IPS-20b (cell line): ENCODE measurements around the gene KCNQ1.

ENCODE experiments used
- H3K27ac ChIP-seq: one replicate; pipeline ENCODE4 v1.5.1; 2013; ENCODE audit warnings: low read length
- H3K27me3 ChIP-seq: 2 replicates; pipeline ENCODE4 v1.6.1; 2013; ENCODE audit warnings: mild to moderate bottlenecking, low read length, inconsistent platforms; ENCODE audit not compliant: insufficient read depth
- H3K36me3 ChIP-seq: 2 replicates; pipeline ENCODE4 v1.6.1; 2013; ENCODE audit warnings: low read depth, mild to moderate bottlenecking, inconsistent platforms, low read length, moderate library complexity; ENCODE audit not compliant: insufficient read depth
- H3K4me1 ChIP-seq: 2 replicates; pipeline ENCODE4 v1.6.1; 2013; ENCODE audit warnings: mild to moderate bottlenecking, control low read depth, inconsistent platforms, low read length, moderate library complexity; ENCODE audit not compliant: insufficient read depth
- H3K4me3 ChIP-seq: 2 replicates; pipeline ENCODE4 v1.5.1; 2013; ENCODE audit warnings: mild to moderate bottlenecking, low read length, inconsistent platforms
- H3K9ac ChIP-seq: 2 replicates; pipeline ENCODE4 v1.6.1; 2013; ENCODE audit warnings: low read depth, mild to moderate bottlenecking, inconsistent platforms, low read length, moderate library complexity
- H3K9me3 ChIP-seq: 2 replicates; pipeline ENCODE4 v1.6.1; 2013; ENCODE audit warnings: mild to moderate bottlenecking, low read depth, low read length, inconsistent platforms; ENCODE audit not compliant: insufficient read depth

KCNQ1 gene

GRCh38 chr11:2558397-2558796 is 113.6 kb downstream of the KCNQ1 start:
- H3K9me3 ChIP-seq: peaks cover 4% of the 10 kb centered on the region
- H3K36me3 ChIP-seq: no peaks in the 10 kb centered on the region
- H3K4me3 ChIP-seq: no peak overlapping the region
- H3K27me3 ChIP-seq: peaks cover 67% of the 10 kb centered on the region
- no peak overlapping the region for H3K27ac ChIP-seq
- H3K9ac ChIP-seq: no peak overlapping the region
- H3K4me1 ChIP-seq: no peaks in the 10 kb centered on the region

DNA sequence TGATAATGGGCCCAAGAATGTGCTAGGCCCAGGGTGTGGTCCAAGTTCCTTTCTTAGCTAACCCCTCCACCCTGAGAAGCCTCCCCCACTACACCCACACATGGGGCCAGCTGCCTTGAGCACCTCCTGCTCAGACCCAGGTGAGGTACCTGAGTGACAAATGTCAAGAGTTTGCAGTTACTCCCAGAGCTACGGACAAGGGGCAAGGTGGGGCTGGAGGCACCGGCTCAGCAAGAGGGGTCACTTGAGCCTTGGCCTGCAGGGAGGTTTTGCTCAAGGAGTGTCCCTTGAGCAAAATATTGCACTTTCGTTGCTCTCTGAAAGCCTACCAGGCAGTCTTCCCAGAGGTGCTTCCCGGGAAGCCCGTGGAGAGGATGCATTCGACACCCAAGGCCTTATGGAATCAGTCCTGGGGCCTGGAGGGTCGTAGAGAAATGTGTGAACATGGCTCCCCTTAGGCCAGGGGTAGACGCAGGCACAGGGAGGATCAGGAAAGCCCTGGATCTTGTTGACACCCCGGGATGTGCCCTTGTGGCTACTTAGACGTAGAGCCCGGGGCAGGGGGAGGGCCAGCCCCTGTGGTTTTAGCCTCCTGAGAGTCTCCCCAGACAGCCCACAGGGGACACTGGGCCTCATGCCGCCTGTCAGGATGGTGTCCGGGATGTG is 114.2 kb downstream of the KCNQ1 start:
- Histone ChIP-seq H3K9ac (no peak overlapping the region), H3K36me3 (no peaks in the 10 kb centered on the region), H3K27ac (no peak overlapping the region), H3K27me3 (peaks cover 70% of the 10 kb centered on the region), H3K4me1 (no peaks in the 10 kb centered on the region), H3K4me3 (no peak overlapping the region), H3K9me3 (peaks cover 4% of the 10 kb centered on the region)

GRCh38 chr11:2559527-2560311 is 114.9 kb downstream of the KCNQ1 start:
- peaks cover 70% of the 10 kb centered on the region for H3K27me3 ChIP-seq
- H3K4me1 ChIP-seq: no peaks in the 10 kb centered on the region
- no peak overlapping the region for H3K4me3 ChIP-seq
- no peak overlapping the region for H3K27ac ChIP-seq
- H3K9me3 ChIP-seq: peaks cover 4% of the 10 kb centered on the region
- H3K9ac ChIP-seq: no peak overlapping the region
- H3K36me3 ChIP-seq: no peaks in the 10 kb centered on the region

GRCh38 chr11:2561696-2562581 is 117.1 kb downstream of the KCNQ1 start:
- Histone ChIP-seq H3K4me1 (no peaks in the 10 kb centered on the region), H3K4me3 (no peak overlapping the region), H3K27me3 (peaks cover 70% of the 10 kb centered on the region; the same call in 1 of the 2 replicates), H3K9ac (no peak overlapping the region), H3K27ac (no peak overlapping the region), H3K36me3 (no peaks in the 10 kb centered on the region), H3K9me3 (peaks cover 4% of the 10 kb centered on the region)

GRCh38 chr11:2562890-2563212 is 118.0 kb downstream of the KCNQ1 start:
- Histone ChIP-seq H3K9ac (no peak overlapping the region), H3K27me3 (peaks cover 70% of the 10 kb centered on the region)

GRCh38 chr11:2563213-2564007 is 118.6 kb downstream of the KCNQ1 start:
- no peak overlapping the region for H3K4me3 ChIP-seq
- no peak overlapping the region for H3K27ac ChIP-seq
- peaks cover 64% of the 10 kb centered on the region for H3K27me3 ChIP-seq

More at GRCh38 chr11:2562890-2563212, 118.0 kb downstream of the KCNQ1 start:
- Histone ChIP-seq H3K4me1 (no peaks in the 10 kb centered on the region), H3K36me3 (no peaks in the 10 kb centered on the region), H3K27ac (no peak overlapping the region), H3K9me3 (no peaks in the 10 kb centered on the region), H3K4me3 (no peak overlapping the region)

DNA sequence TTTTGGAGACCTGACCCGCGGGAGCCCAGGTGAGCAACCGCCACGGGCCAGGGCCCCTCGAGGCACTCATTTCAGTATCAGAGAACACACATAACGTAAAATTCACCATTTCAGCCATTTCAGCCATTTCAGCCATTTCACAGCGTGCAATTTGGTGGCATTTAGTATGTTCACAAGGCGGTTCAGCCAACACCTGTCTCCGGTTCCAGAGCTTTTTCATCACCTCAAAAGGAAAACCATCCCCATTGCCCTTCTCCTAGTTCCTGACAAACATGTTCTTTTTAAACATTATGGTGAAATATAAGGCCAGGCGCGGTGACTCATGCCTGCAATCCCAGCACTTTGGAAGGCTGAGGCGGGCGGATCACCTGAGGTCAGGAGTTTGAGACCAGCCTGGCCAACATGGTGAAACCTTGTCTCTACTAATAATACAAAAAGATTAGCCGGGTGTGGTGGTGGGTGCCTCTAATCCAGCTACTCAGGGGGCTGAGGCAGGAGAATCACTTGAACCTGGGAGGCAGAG is 119.3 kb downstream of the KCNQ1 start:
- H3K4me1 ChIP-seq: no peaks in the 10 kb centered on the region
- no peak overlapping the region for H3K27ac ChIP-seq
- no peaks in the 10 kb centered on the region for H3K9me3 ChIP-seq
- H3K27me3 ChIP-seq: peaks cover 63% of the 10 kb centered on the region
- H3K4me3 ChIP-seq: no peak overlapping the region
- H3K36me3 ChIP-seq: no peaks in the 10 kb centered on the region
- H3K9ac ChIP-seq: no peak overlapping the region

More at GRCh38 chr11:2563213-2564007, 118.6 kb downstream of the KCNQ1 start:
- Histone ChIP-seq H3K9ac (no peak overlapping the region), H3K36me3 (no peaks in the 10 kb centered on the region), H3K4me1 (no peaks in the 10 kb centered on the region), H3K9me3 (no peaks in the 10 kb centered on the region)

DNA sequence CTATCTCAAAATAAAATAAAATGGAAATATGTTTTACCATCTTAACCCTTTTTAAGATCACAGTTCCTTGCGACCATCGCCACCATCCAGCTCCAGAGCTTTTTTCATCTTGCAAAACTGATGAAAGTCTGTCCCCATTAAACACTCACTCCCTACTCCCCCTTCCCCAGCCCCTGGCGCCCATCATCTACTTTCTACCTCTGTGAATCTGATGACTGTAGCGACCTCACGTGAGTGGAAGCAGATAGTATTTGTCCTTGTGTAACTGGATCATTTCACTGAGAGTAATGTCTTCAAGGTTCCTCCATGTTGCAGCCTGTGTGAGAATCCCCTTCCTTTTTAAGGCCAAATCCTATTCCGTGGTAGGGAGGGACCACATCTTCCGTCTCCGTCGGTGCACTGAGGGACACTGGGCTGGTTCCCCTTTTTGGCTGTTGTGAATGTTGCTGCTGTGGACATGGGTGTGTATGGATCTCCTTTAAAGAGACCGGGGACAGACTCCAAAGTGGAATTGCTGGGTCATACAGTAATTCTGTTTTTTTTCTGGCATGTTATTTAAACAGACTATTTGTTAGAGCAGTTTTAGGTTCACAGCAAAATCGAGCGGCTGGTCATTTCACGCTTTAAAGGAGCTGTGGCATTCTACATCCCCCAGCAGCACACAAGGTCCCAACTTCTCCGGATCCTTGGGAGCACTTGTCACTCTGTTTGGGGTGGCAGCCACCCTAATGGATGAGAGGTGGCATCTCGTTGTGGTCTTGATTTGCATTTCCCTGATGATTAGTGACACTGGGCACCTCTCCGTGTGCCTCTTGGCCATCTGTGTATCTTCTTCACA is 120.0 kb downstream of the KCNQ1 start:
- Histone ChIP-seq H3K9ac (no peak overlapping the region), H3K4me3 (no peak overlapping the region), H3K9me3 (no peaks in the 10 kb centered on the region), H3K27ac (no peak overlapping the region), H3K36me3 (no peaks in the 10 kb centered on the region), H3K27me3 (peaks cover 63% of the 10 kb centered on the region), H3K4me1 (no peaks in the 10 kb centered on the region)

DNA sequence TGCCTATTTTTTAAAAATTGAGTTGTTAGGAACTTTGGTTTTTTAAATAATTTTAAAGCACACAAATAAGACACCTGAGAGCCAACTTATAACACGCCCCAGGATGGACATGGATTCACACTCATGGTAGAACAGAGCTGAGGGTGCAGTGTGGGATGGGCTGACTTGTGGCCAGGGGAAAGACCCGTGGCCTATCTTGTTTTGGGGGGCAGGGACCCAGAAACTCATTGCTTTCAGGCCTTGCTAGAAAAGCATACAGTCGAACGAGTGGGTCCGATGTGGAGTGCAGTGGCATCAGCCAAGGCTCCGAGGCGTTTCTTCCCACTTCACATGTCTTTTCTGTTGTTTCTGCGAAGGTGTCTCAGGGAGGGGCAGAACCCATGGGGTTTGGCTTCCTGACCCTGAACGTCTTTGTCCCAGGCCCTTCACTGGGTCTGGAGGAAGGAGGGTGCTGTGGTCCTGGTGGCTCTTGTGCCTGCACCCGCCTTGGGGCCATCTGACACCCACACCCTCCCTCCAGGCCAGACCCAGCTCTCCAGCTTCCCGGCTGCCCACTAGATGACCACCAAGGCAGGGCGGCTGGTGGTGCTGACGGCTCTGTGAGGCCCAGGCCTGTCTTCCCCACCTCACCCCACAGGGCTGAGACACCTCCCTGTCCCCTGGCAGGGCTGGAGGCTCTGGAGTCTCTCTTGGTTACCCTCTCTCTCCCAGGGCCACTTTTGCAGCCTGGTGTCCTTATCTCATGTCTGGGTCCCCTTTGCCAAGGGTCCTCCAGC is 120.8 kb downstream of the KCNQ1 start:
- no peaks in the 10 kb centered on the region for H3K4me1 ChIP-seq
- H3K9me3 ChIP-seq: no peaks in the 10 kb centered on the region
- no peak overlapping the region for H3K9ac ChIP-seq
- peaks cover 63% of the 10 kb centered on the region for H3K27me3 ChIP-seq
- H3K4me3 ChIP-seq: no peak overlapping the region
- no peak overlapping the region for H3K27ac ChIP-seq
- H3K36me3 ChIP-seq: no peaks in the 10 kb centered on the region
